OCI-M2 (cell line): ENCODE results near the gene ANXA5.
"Not testable (repeated sequence)": the region's sequence is repeated elsewhere in the genome, so short reads cannot be mapped to it uniquely, and the experiment has no call there.

ENCODE experiments used
- DNase-seq: peaks from one replicate; lab custom pipeline; 2025; ENCODE audit not compliant: unreplicated experiment; lab: John Stamatoyannopoulos, UW

ANXA5 gene

DNA sequence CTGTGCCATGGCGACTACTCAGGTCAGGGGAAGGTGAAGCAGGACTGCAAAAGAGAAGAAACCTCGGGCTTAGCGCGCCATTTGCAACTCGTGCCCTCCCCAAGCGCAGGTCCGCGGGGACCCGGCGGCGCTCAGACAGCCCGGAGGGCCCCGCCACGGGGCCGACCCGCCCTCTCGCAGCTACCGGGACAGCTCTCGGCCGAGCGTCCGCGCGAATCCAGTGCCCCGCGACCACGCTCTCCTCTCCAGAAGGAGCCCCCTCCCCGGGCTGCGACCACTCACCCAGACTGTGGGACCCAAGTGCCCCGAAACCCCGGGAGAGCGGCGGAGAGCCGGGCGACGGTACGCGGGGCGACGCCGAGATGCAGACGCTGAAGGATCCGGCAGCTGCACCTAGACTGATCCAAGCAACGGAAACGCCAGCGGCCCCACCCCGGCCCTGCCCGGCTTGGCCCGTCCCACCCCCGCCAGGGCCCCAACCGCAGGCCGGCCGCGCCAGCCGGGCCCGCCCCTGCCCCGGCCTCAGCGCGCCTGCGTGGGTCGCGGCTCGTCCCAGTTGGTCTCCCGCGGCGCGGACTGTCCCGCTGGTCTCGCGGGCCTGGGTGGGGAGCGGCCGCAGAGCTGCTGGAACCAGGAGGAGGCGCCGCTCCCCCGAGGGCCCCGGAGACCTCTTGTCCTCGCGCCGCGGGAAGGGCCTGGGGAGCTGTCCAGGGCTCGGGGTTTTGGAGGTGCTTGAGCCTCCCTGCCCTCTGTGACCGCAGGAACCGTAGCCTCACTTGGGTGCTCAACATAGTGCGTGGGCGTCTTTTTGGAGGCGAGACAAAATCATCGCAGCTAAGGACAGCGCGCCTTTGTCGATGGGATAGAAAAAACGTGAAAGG is at the start of gene ANXA5:
Gene ANXA5 (minus strand): TSS at position 400 of the 881 bp plus-strand sequence. CDS start 391 bp downstream, at position 9.
- peak; percentile 57 for DNase-seq

DNA sequence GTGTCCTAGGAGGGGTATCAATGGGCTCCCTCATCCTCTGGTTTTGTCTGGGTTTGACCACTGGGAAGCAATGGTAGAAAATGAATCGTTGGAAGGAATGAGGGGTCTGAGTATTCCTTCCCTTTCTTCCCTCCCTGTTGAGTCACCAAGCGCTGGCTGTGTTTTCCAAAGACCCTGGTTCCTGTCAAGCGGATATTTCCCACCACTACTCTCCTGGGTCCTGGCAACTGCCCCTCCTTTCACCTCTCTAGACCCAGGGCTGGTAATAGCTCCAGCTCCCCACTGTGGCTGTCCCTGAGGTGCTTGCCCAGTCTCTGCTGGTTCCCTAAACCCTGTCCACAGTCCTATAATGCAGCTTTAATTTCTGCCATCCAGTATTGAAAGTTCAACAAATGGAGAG is 46.0 kb upstream of the ANXA5 start:
- no peak for DNase-seq

DNA sequence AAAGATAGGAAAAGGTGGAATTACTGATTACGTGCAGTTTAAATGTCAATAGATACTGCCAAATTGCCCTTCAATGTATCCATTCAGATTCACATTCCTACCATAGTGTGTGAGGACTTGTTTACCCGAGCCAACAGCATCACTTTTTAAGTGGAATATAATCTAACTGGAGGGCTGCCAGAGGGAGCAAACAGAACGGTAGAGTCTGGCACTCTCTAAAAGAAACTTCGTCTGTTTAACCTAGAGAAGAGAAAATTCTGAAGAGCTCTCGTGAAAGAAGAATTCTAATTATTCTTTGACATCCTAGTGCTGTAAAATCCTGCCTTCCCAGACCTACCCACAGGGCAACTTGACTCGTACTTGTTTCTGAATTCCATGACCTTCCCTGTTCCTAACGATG is 45.0 kb upstream of the ANXA5 start:
- no peak for DNase-seq

DNA sequence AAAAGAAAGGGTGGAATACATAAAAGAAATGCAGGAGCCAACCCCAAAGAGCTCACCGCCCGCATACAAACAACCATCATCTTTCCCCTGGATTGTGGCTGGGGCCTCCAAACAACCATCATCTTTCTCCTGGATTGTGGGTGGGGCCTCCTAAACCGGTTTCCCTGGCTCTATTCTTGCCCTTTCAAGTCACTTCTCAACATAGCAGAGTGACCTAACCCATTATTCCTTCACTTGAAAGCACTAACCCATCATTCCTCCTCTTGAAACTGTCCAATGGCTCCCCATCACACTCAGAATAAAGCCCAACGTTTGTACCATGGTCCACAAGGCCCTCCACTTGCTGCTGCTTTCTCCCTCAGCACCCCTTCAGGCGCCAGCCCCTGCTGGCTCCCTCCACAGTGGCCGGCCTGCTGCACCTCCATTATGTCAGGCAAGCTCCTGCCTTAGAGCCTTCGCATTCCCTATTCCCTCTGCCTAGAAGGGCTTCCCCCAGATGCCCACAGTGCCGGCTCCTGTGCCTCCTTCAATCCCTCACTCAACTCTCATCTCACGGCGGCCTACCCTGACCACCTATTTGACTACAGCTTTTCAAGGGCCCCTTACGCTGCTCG is 44.1 kb upstream of the ANXA5 start:
- DNase-seq = no peak

DNA sequence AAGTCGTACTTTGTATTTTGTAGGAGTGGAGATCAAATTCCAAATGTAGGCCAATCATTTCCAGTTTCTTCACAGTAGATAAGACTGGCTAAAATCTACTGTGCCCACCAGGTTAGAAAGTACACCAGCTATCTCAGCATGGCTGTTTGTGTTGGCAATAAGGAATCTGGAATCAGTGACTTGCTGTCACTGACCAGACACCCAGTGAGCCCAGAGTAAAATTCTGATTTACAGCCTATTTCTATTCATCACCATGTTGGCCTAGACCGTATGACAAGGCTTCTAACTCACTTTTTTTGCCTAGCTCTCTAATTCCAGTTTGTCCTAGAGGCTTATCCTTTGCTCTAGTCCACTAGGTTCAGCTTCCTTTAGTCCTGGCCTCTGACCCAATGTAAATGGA is 42.8 kb upstream of the ANXA5 start:
- no peak for DNase-seq

DNA sequence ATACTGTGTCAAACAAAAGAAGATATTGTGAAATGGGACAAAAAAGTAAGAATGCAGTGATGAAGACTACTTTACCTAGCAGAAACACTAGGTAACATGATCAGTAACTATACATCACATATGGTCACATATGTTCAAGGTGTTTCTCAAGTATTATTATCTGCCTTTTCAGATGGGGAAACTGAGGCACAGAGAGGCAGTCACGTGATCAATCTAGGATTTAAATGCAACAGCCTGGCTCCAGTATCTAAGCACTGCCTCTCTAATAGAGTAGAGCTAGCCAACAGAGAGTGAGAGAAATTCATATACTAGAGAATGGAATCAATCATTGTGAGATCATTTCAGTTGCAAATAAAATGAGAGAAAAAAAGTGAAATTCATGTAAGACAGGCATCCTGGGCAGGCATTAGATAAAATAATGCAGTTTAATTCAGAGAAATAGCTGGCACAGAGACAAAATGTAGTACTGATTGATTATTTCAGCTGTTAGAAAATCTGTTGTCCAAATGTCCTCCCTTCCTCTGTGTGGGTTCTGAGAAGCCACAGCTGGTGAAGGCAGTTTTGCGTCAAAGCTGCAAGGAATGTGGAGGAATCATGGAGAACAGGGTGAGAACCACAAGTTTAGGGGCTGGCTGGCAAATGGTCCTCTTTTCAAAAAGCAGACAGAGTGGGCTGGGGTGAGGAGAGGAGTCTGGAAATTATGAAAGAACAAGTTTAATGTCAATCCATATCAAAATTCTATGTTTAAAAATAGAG is 42.2 kb upstream of the ANXA5 start:
- DNase-seq = no peak

DNA sequence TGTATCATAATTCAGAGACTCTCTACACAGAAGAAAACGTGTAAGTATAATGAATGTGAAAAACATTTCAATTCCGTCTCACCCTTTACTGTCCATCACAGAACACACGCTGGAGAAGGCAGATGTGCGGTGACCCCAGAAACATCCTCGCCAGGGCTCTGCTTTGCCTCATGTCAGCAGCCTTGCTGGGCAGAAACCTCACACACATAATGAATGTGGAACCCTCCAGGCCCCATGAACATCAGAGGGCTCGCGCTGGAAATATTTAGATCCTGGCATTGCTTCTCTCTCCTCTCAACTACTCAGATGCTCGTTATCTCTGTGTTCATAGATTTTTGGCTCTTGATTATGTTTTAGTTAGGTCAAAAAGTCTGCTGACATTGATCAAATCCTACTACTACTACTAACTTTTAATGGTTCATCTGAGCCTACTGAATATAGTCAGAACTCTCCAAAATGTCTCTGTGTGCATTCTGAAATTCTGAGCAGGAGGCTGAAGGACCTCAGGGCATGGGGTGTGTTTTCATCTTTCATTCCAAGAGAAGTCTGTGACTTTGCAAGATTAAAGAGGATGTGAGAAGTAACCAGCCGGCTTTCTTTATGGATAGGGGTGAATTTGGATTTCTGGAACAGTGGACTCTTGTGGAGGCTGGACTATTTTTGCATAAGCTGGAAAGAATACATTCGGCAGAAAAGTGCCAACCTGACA is 41.2 kb upstream of the ANXA5 start:
- DNase-seq = no peak

DNA sequence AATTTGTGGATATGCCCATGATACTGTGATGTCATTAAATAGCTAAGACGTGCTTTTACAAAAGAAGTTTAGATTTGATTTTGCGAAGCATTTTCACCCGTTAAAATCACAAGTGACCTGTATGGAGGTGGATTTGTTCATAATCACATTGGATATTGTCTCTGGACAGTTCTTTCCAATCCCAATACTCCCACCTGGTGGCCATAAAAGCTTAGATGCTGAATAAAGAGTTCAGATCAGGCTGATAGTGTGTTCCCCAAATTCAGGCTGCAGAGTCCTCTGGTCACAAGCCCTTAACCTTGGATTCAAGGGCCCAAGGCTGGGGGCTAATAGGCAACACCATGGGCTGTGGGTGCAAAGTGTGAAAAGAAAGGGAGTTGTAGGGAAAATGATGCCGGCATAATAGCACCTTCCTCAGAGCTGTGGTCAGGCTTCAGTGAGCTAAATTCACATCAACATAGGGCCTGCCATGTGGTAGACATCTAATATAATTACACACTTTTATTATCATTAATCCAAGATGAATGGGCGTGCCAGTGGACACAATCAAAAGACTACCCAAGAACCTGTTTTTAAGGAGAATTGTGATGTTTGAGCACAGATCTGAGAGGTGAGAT is 40.1 kb upstream of the ANXA5 start:
- no peak for DNase-seq

DNA sequence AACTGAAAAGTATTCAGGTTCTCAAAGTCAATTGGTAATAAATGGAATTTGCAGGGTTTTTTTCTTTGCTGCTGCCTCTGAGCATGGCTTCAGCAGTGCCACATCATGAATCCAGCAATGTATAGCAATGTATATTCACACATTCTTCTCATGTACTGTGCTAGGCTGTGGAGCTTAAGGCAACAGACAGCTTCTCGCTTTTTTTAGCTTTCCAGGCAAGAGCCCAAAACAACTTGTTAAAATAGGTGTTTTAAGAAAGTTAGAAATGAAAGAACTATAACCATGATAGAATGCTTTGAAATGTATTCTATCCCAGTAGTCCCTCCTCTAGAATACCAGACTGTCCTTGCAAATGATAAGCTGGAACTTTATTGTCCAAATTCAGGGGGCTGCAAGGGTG is 37.8 kb upstream of the ANXA5 start:
- DNase-seq = no peak

DNA sequence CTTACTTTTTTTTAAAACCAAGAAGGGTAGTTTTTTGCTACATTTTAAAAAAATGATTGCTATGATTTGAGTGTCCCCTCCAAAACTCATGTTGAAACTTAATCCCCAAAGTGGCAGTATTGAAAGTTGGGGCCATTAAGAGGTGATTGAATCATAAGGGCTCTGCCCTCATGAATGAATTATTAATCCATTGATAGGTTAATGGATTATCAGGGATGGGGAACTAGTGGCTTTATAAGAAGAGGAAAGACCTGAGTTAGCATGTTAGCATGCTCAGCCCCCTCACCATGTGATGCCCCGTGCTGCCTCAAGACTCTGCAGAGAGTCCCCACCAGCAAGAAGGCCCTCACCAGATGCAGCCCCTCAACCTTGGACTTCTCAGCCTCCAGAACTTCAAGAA is 37.2 kb upstream of the ANXA5 start:
- DNase-seq = no peak

DNA sequence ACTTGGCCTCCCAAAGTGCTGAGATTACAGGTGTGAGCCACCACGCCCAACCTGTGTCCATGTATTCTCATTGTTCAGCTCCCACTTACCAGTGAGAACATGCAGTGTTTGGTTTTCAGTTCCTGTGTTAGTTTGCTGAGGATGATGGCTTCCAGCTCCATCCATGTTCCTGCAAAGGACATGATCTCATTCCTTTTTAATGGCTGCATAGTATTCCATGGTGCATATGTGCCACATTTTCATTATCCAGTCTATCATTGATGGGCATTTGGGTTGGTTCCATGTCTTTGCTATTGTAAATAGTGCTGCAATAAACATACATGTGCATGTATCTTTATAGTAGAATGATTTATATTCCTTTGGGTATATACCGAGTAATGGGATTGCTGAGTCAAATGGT is 33.0 kb upstream of the ANXA5 start:
- not testable (repeated sequence) for DNase-seq

DNA sequence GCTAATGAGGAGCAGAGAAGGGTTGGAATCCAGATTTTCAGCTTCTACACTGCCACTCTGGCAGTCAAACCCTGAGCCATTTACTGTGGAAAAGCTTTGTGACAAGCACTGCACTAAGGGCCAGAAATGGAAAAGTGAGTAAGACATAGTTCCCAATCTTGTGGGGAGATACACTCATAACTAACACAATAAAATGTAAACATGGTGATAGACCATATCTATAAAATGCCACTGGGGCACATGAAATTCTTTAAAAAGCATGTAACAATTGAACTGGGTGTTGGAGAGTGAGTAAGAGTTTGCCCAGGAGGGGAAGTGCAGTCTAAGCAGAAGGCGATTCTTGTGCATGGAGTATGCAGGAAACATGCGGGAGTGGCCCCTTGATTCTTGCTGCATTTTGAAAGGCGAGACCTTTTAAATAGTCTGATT is 32.0 kb upstream of the ANXA5 start:
- no peak for DNase-seq

DNA sequence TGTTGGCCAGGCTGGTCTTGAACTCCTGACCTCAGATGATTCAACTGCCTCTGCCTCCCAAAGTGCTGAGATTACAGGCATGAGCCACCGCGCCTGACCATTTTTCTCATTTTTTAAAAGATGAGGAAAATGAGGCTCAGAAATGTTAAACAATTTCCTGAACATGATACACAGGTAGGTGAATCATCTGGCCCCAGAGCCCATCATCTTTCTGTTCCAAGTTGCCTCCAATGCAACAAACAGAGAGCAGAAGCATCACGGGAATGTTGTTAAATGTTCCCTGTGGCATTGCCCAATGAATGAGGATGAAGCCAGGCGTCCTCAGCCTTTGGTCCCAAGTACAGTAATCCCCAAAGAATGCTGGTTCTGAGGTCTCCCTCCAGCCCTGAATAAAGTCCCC is 31.3 kb upstream of the ANXA5 start:
- no peak for DNase-seq

DNA sequence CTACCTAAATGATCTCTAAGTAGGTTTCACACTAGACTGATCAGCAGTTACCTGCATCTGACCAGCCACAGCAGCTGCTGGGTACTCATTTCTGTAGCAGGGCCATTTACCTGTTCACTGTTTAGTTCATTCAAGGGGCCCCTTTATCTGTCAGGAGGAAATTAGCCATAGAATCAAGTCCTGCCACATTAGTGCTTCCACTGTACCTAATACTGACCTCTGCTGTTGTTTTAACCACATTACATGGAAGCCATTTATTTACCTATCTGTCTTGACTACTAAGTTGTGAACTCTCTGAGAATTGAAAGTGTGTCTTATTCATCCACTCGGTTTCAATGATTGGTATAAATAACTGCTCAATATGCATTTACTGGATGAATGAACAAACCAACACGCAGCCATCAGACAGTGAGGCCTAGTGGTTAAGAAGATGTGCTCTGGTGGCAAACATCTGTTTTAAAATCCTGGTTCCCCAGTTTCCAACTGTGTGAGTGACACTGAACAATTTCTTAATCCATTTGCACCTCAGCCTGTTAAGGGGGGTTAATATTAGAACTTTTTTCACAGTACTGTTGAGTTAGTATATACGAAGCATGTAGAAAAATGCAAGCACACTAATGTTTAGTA is 30.0 kb upstream of the ANXA5 start:
- no peak for DNase-seq

DNA sequence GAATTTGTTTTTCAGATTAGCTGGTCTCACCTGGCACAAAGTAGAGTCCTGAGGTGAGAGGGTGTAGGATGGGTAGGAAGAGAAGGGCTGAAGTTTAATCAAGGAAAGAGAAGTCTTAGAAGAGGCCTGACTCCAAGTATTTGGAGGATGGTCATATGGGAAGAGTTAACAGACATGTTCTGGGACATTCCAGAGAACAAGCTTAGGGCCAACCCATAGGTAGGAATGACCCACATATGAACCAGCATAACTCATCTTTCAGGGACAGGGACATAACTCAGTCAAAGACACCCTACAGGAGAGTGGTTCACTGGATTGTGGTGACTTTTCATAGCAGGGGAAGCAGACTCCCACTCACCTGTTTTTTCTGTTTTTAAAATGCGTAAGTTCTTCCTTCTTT is 27.9 kb upstream of the ANXA5 start:
- no peak for DNase-seq

DNA sequence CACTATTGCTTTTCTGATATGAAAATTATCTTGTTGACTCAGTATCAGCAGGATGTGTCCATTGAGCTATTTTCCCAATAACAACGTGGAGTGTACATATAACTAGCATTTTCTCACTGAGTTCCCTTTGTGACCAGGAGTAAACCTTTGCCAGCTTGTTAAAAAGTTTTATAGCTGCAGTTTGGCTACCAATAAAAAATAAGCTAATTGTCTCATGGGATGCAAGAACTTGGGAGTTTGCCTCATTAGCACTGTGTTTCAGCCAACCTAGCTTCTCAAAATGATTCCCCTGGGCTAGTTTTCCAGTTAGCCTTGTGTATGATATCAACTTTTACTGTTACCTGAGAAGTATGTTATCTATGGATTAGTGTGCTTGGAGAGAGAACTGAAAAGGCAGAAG is 24.9 kb upstream of the ANXA5 start:
- DNase-seq = no peak

DNA sequence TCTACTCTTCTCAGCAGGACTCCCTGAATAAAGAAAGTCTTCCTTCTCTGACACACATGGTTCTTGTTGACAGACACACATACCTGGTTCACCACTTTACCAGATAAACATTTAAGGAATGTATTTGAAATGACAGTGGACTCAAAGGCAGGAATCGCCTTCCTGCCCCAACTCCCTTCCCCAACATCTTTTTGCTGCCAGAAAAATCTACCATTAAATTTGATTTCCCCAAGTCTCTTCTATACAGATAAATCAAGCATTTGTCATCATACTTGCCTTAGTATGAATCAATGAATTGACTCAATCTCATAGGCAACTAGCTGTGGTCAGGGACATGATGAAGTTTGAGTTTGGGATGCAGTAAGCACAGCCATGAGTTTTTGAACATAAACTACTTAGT is 23.3 kb upstream of the ANXA5 start:
- DNase-seq = no peak

DNA sequence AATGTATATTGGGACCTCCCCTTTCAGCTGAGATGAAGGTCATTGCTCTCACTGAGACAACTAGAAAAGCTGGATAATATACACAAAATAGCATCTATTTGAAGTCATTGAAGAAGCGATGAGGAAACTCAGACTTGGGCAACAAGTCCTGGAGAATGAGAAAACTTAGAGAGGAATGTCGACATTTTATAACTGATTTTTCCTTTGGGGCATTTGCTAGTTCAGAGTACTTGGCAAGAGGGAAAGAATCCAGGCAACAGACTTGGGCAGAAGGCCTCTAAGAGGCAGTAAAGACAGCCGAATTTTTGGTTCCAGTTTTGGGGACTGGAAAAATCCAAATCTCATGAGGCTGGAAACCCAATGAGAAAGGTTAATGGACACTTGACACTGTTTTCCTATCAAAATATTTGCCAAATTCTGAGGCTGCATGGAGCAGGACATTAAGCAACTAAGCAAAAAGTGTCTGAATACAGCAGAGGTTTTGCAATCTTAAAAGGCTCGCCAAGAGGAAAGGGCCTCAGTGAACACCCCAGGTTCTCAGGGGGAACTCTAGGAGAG is 21.0 kb upstream of the ANXA5 start:
- DNase-seq = no peak

DNA sequence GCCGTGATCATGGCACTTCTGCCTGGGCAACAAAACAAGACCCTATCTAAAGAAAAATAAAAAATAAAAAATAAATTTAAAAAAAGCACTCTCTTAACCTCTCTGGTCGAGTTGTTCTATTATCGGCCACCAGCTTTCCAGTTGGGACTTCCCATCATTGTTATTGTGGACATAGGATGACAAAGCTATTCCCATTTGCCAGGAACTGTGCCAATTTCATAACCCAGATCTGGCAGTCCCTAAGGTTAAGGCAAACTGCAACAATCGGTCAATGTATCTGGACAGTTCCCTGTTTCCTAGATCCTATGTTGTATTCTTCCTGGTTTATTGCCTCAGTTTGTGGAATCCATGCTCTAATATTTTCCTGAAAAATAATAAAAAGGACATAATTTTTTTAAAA is 17.8 kb upstream of the ANXA5 start:
- no peak for DNase-seq

DNA sequence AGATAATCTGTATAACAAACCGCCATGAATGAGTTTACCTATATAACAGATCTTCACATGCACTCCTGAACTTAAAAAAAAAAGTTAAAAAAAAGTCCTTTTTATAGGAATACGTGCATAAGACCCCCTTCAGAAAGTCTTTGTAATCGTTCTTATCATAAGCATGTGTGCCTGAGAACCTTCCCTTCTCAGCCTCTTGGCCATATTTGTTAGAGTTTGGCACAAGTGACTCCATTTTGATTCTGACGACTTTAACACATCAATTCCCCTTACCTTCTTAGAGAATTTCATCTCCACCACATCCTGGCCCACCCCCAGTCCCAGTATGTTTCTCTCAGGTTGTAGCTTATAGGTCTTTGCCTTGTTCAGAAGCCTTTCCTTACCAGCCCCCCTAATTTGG is 16.0 kb upstream of the ANXA5 start:
- DNase-seq = no peak
